HCT116 (cell line): ENCODE measurements around the gene NCLN. TPM values are rescaled to one million over a fixed set of nuclear protein-coding genes. Genes with fewer than 3 reads are reported as not detected.
"Not testable (repeated sequence)": the region's sequence is repeated elsewhere in the genome, so short reads cannot be mapped to it uniquely, and the experiment has no call there.

Experiments used
- ATAC-seq: fragments of 200-7000 bp; cut with Tn5 transposase; 2 replicates; pipeline ENCODE4 v1.9.1; 2020; ENCODE audit warnings: mild to moderate bottlenecking, moderate library complexity
- BruUV-seq: library from RNA; stranded (reverse); fragments of 400-500 nt; replicated peaks from 2 replicates; lab custom pipeline; 2021; lab: Mats Ljungman, UMichigan
- CTCF ChIA-PET: fragments of 300-600 bp; sonication (Branson Sonifier 250); formaldehyde crosslinking; loops from one replicate; lab custom pipeline; 2021; ENCODE audit warnings: antibody characterized with exemption; lab: Charles Lee
- POLR2A ChIA-PET: fragments of 300-600, 350-600 bp; sonication (Branson Sonifier 250); formaldehyde crosslinking; loops from one replicate; lab custom pipeline; 2021; ENCODE audit warnings: antibody characterized with exemption; lab: Charles Lee
- RAD21 ChIA-PET, 2 experiments: fragments of 300-600 bp; sonication (Branson Sonifier 250); formaldehyde crosslinking; loops; one replicate each; lab custom pipeline; 2023; ENCODE audit warnings: low total read pairs in 2 of 2; ENCODE audit not compliant: uncharacterized antibody in 2 of 2, unreplicated experiment in 2 of 2, low non-redundant PET in 1 of 2; lab: Charles Lee
- DNase-seq: peaks from one replicate; pipeline ENCODE4 v3.0.0-alpha.2; 2010; ENCODE audit warnings: low read depth, low spot score
- H2AFZ ChIP-seq: fragments of 200-600 bp; shearing (Covaris generic), sonication (generic); 2 replicates; pipeline ENCODE4 v1.6.1; 2017; ENCODE audit warnings: low read depth, mixed run types, mixed read lengths, antibody characterized with exemption, low read length; ENCODE audit not compliant: poor library complexity, severe bottlenecking
- H3K27ac ChIP-seq: 2 replicates; pipeline ENCODE4 v1.5.1; 2012; ENCODE audit warnings: low read depth, low read length
- H3K27me3 ChIP-seq: fragments of 200-600 bp; sonication (generic); 2 replicates; pipeline ENCODE4 v1.6.1; 2016; ENCODE audit warnings: mixed run types, low read length, mixed read lengths; ENCODE audit not compliant: insufficient read depth
- H3K36me3 ChIP-seq, 2 experiments: fragments of 200-500 bp in 1 of 2; fragments of 200-600 bp in 1 of 2; sonication (Bioruptor generic) in 1 of 2; sonication (generic) in 1 of 2; 2 replicates each; pipeline versions ENCODE4 v1.5.1 to v1.6.1; 2014 to 2016; ENCODE audit warnings: low read length in 2 of 2, inconsistent platforms in 1 of 2, mixed read lengths in 1 of 2, mixed run types in 1 of 2; ENCODE audit not compliant: insufficient read depth in 2 of 2, control insufficient read depth in 1 of 2
- H3K4me1 ChIP-seq, 2 experiments: fragments of 200-600 bp in 1 of 2; sonication (generic) in 1 of 2; 2 replicates each; pipeline versions ENCODE4 v1.5.1 to v1.6.1; 2012 to 2017; ENCODE audit warnings: low read length in 2 of 2, inconsistent platforms in 1 of 2, mild to moderate bottlenecking in 1 of 2, mixed read lengths in 1 of 2, mixed run types in 1 of 2, moderate library complexity in 1 of 2; ENCODE audit not compliant: insufficient read depth in 2 of 2, control insufficient read depth in 1 of 2
- H3K4me2 ChIP-seq: fragments of 200-600 bp; sonication (generic); 2 replicates; pipeline ENCODE4 v1.6.1; 2017; ENCODE audit warnings: mixed run types, low read length, mixed read lengths
- H3K4me3 ChIP-seq, 2 experiments: fragments of 200-600 bp in 1 of 2; sonication (generic) in 1 of 2; replicated peaks in 1 of 2; 2 replicates each; pipeline ENCODE4 v1.5.1; 2011 to 2016; ENCODE audit warnings: low read length in 2 of 2, control low read depth in 1 of 2, low read depth in 1 of 2, mild to moderate bottlenecking in 1 of 2, mixed read lengths in 1 of 2, mixed run types in 1 of 2
- H3K79me2 ChIP-seq: fragments of 200-600 bp; sonication (generic); 2 replicates; pipeline ENCODE4 v1.6.1; 2017; ENCODE audit warnings: mild to moderate bottlenecking, mixed run types, low read length, moderate library complexity, mixed read lengths; ENCODE audit not compliant: insufficient read depth
- H3K9ac ChIP-seq: fragments of 200-600 bp; sonication (generic); 2 replicates; pipeline ENCODE4 v1.6.1; 2016; ENCODE audit warnings: low read length, mixed read lengths
- H3K9me2 ChIP-seq: fragments of 200-600 bp; sonication (generic), shearing (Covaris generic); 2 replicates; pipeline ENCODE4 v1.6.1; 2017; ENCODE audit warnings: mixed run types, mild to moderate bottlenecking, moderate library complexity; ENCODE audit not compliant: insufficient read depth
- H3K9me3 ChIP-seq, 2 experiments: fragments of 200-500 bp in 1 of 2; fragments of 200-600 bp in 1 of 2; sonication (Bioruptor generic) in 1 of 2; sonication (generic) in 1 of 2; 2 replicates each; pipeline ENCODE4 v1.6.1; 2014 to 2017; ENCODE audit warnings: low read length in 2 of 2, mixed read lengths in 2 of 2, inconsistent platforms in 1 of 2, low read depth in 1 of 2, mild to moderate bottlenecking in 1 of 2, mixed run types in 1 of 2, moderate library complexity in 1 of 2; ENCODE audit not compliant: control insufficient read depth in 1 of 2, insufficient read depth in 1 of 2
- H4K20me1 ChIP-seq: fragments of 200-600 bp; sonication (generic), shearing (Covaris generic); 2 replicates; pipeline ENCODE4 v1.6.1; 2017; ENCODE audit warnings: mixed run types, mild to moderate bottlenecking, moderate library complexity; ENCODE audit not compliant: insufficient read depth
- ATF3 ChIP-seq: IDR thresholded peaks from 2 replicates; pipeline ENCODE4 v1.6.1; 2012
- CEBPB ChIP-seq: IDR thresholded peaks from 2 replicates; pipeline ENCODE4 v1.6.1; 2012; ENCODE audit warnings: low read depth
- POLR2AphosphoS5 ChIP-seq: IDR thresholded peaks from 2 replicates; pipeline ENCODE4 v1.6.1; 2011; ENCODE audit warnings: mild to moderate bottlenecking, low read depth, low read length, moderate library complexity
- RAD21 ChIP-seq: IDR thresholded peaks from 2 replicates; pipeline ENCODE4 v1.6.1; 2012; ENCODE audit warnings: low read depth, mild to moderate bottlenecking
- REST ChIP-seq: IDR thresholded peaks from 2 replicates; pipeline ENCODE4 v1.6.1; 2012; ENCODE audit warnings: low read depth
- SRF ChIP-seq: IDR thresholded peaks from 2 replicates; pipeline ENCODE4 v1.6.1; 2012; ENCODE audit warnings: low read depth
- TCF7L2 ChIP-seq: IDR thresholded peaks from 2 replicates; pipeline ENCODE4 v1.7.0; 2011; ENCODE audit warnings: borderline replicate concordance, inconsistent platforms; ENCODE audit not compliant: insufficient read depth, insufficient read length; ENCODE audit errors: extremely low read depth
- intact Hi-C: fragments of 100-400 bp; cut with micrococcal nuclease; formaldehyde crosslinking; loops from 2 replicates; pipeline ENCODE4 v1.10.0; 2022
- total RNA-seq: library from RNA; stranded (reverse); gene quantifications from one replicate; pipeline ENCODE4 v1.2.1, GENCODE V29; 2021; ENCODE audit not compliant: unreplicated experiment

Gene NCLN
- total RNA-seq, 1 experiment from 2014 or later, result 119 TPM

GRCh38 chr19:3154447-3154846 lies 31.3 kb upstream of the NCLN start:
- H4K20me1 ChIP-seq, CTCF ChIA-PET, H3K27ac ChIP-seq, H3K79me2 ChIP-seq, RAD21 ChIA-PET, intact Hi-C loops, H3K4me1 ChIP-seq, H3K9me2 ChIP-seq, DNase-seq, H3K27me3 ChIP-seq, H3K36me3 ChIP-seq, BruUV-seq, ATAC-seq, H3K4me3 ChIP-seq, H3K9me3 ChIP-seq, H3K4me2 ChIP-seq, H3K9ac ChIP-seq, H2AFZ ChIP-seq, POLR2A ChIA-PET: not testable (repeated sequence)

- no peak overlapping the region; the same call in 1 of the 2 replicates for H3K27ac ChIP-seq
- H4K20me1 ChIP-seq, result no peaks in the 10 kb centered on the region
- no peaks in the 10 kb centered on the region for H3K79me2 ChIP-seq
- H3K4me2 ChIP-seq, result peak overlapping the region; percentile 47
- no peak overlapping the region for H3K9ac ChIP-seq
- H3K27me3 ChIP-seq, result no peaks in the 10 kb centered on the region
- TF ChIP-seq REST, result no peak
- TF ChIP-seq ATF3, result no peak
- TF ChIP-seq TCF7L2, result peak; percentile 14
- TF ChIP-seq CEBPB, result no peak
- no peak for TF ChIP-seq POLR2AphosphoS5
- TF ChIP-seq SRF, result no peak
- TF ChIP-seq RAD21, result no peak
- peaks cover 0 to 10% of the 10 kb centered on the region in 2 experiments; a peak in 3 of 4 replicates for H3K4me1 ChIP-seq
- ChIA-PET CTCF (no interaction called here), RAD21 (no interaction called here), POLR2A (no interaction called here)
- BruUV-seq, result no TSS peak
- no peaks in the 10 kb centered on the region for H3K36me3 ChIP-seq
- H2AFZ ChIP-seq, result no peak overlapping the region
- ATAC-seq (peak; percentile 59; the same call in 1 of the 2 replicates), DNase-seq (peak; percentile 16)
- intact Hi-C loops, result no loop called here
- H3K4me3 ChIP-seq, result no peak overlapping the region
- H3K9me2 ChIP-seq, result no peaks in the 10 kb centered on the region
- H3K9me3 ChIP-seq, result no peaks in the 10 kb centered on the region
Observed at GRCh38 chr19:3154957-3155736, 30.6 kb upstream of the NCLN start.
